B cell (primary cell): ENCODE results near the gene ATOH1.

Experiments used
- CTCF ChIP-seq: fragments of 200-600 bp; IDR thresholded peaks from one replicate; pipeline ENCODE4 v1.8.0; 2022; ENCODE audit warnings: antibody characterized with exemption, mild to moderate bottlenecking
- EZH2 ChIP-seq: IDR thresholded peaks from 2 replicates; pipeline ENCODE4 v1.6.1; 2012; ENCODE audit warnings: borderline replicate concordance, low read depth, mild to moderate bottlenecking, moderate library complexity, low read length; ENCODE audit not compliant: insufficient read depth, poor library complexity, severe bottlenecking

GRCh38 chr4:93809773-93810172 lies 18.8 kb upstream of the ATOH1 start:
- no peak for TF ChIP-seq CTCF
- no peak for TF ChIP-seq EZH2
